RPMI8226 (cell line): ENCODE measurements around the gene MSI2.
"Not testable (repeated sequence)": the region's sequence is repeated elsewhere in the genome, so short reads cannot be mapped to it uniquely, and the experiment has no call there.

ENCODE experiments used
- DNase-seq: peaks from one replicate; pipeline ENCODE4 v3.0.0-alpha.2; 2015

Gene MSI2

GRCh38 chr17:57294101-57294500 lies 37.8 kb downstream of the MSI2 start:
- no peak for DNase-seq

- no peak for DNase-seq
Measured at GRCh38 chr17:57294629-57295501, 38.5 kb downstream of the MSI2 start.

GRCh38 chr17:57295526-57296023 lies 39.3 kb downstream of the MSI2 start:
- no peak for DNase-seq

- DNase-seq: no peak
Measured at GRCh38 chr17:57296231-57296630, 39.9 kb downstream of the MSI2 start.

- DNase-seq: no peak
Measured at GRCh38 chr17:57299176-57299575, 42.9 kb downstream of the MSI2 start.

GRCh38 chr17:57300592-57300991 lies 44.3 kb downstream of the MSI2 start:
- not testable (repeated sequence) for DNase-seq

GRCh38 chr17:57302690-57303465 lies 46.6 kb downstream of the MSI2 start:
- DNase-seq: no peak

- no peak for DNase-seq
Measured at GRCh38 chr17:57305144-57305728, 48.9 kb downstream of the MSI2 start.

- no peak for DNase-seq
Measured at GRCh38 chr17:57305908-57306504, 49.7 kb downstream of the MSI2 start.

- DNase-seq: no peak
Measured at GRCh38 chr17:57308543-57309186, 52.3 kb downstream of the MSI2 start.

- no peak for DNase-seq
Measured at GRCh38 chr17:57309479-57309878, 53.2 kb downstream of the MSI2 start.

GRCh38 chr17:57311281-57312216 lies 55.2 kb downstream of the MSI2 start:
- no peak for DNase-seq

GRCh38 chr17:57312242-57312641 lies 55.9 kb downstream of the MSI2 start:
- no peak for DNase-seq

- no peak for DNase-seq
Measured at GRCh38 chr17:57313097-57313835, 56.9 kb downstream of the MSI2 start.

- no peak for DNase-seq
Measured at GRCh38 chr17:57315061-57316015, 59.0 kb downstream of the MSI2 start.

GRCh38 chr17:57316361-57316760 lies 60.0 kb downstream of the MSI2 start:
- no peak for DNase-seq

GRCh38 chr17:57317079-57317478 lies 60.8 kb downstream of the MSI2 start:
- DNase-seq: no peak

- DNase-seq: no peak
Measured at GRCh38 chr17:57318913-57319312, 62.6 kb downstream of the MSI2 start.

- no peak for DNase-seq
Measured at GRCh38 chr17:57319806-57320205, 63.5 kb downstream of the MSI2 start.
